WTC11 (cell line): ENCODE measurements around the gene OPCML.

Experiments
- ZNF423 ChIP-seq: fragments of 250-450 bp; sonication (Bioruptor Pico); IDR thresholded peaks from 2 replicates; pipeline ENCODE4 v2.1.2; 2022; ENCODE audit warnings: mild to moderate bottlenecking, moderate library complexity
- TF ChIP-seq, protein P1 (sequence below): fragments of 250-450 bp; sonication (Bioruptor Pico); IDR thresholded peaks from 2 replicates; pipeline ENCODE4 v1.9.0; 2021; ENCODE audit warnings: mild to moderate bottlenecking
- TF ChIP-seq, protein P2 (sequence below): fragments of 200-600 bp; IDR thresholded peaks from 2 replicates; pipeline ENCODE4 v1.8.0; 2022; ENCODE audit warnings: antibody characterized with exemption
- TF ChIP-seq, protein P3 (sequence below): sonication (generic); formaldehyde crosslinking; IDR thresholded peaks from 2 replicates; pipeline ENCODE4 v1.8.1; 2022; ENCODE audit warnings: mild to moderate bottlenecking, moderate library complexity, missing genetic modification reagents

DNA sequence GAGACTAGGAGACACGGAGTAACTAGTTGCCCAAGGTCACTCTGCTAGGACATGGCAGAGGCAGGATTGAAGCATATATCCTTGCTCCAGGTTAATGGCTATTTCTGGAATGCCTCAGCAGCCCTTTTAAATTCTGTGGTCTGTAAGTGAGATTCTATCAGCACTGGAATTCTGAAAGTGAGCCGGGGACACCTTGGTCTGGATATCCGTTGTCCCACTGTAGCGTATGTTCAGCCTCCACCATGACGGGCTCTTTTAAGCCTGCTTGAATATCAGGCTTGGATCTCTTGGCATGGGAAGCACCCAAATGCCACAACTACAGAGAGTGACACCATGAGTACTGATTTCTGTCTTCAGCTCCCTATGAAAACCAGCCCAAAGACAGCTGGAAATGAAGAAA lies 254.4 kb downstream of the OPCML start:
- TF ChIP-seq ZNF423: no peak
- TF ChIP-seq, protein P1, sequence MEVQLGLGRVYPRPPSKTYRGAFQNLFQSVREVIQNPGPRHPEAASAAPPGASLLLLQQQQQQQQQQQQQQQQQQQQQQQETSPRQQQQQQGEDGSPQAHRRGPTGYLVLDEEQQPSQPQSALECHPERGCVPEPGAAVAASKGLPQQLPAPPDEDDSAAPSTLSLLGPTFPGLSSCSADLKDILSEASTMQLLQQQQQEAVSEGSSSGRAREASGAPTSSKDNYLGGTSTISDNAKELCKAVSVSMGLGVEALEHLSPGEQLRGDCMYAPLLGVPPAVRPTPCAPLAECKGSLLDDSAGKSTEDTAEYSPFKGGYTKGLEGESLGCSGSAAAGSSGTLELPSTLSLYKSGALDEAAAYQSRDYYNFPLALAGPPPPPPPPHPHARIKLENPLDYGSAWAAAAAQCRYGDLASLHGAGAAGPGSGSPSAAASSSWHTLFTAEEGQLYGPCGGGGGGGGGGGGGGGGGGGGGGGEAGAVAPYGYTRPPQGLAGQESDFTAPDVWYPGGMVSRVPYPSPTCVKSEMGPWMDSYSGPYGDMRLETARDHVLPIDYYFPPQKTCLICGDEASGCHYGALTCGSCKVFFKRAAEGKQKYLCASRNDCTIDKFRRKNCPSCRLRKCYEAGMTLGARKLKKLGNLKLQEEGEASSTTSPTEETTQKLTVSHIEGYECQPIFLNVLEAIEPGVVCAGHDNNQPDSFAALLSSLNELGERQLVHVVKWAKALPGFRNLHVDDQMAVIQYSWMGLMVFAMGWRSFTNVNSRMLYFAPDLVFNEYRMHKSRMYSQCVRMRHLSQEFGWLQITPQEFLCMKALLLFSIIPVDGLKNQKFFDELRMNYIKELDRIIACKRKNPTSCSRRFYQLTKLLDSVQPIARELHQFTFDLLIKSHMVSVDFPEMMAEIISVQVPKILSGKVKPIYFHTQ (CRISPR knock-in tag): no peak
- TF ChIP-seq, protein P2, sequence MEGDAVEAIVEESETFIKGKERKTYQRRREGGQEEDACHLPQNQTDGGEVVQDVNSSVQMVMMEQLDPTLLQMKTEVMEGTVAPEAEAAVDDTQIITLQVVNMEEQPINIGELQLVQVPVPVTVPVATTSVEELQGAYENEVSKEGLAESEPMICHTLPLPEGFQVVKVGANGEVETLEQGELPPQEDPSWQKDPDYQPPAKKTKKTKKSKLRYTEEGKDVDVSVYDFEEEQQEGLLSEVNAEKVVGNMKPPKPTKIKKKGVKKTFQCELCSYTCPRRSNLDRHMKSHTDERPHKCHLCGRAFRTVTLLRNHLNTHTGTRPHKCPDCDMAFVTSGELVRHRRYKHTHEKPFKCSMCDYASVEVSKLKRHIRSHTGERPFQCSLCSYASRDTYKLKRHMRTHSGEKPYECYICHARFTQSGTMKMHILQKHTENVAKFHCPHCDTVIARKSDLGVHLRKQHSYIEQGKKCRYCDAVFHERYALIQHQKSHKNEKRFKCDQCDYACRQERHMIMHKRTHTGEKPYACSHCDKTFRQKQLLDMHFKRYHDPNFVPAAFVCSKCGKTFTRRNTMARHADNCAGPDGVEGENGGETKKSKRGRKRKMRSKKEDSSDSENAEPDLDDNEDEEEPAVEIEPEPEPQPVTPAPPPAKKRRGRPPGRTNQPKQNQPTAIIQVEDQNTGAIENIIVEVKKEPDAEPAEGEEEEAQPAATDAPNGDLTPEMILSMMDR: no peak
- TF ChIP-seq, protein P3, sequence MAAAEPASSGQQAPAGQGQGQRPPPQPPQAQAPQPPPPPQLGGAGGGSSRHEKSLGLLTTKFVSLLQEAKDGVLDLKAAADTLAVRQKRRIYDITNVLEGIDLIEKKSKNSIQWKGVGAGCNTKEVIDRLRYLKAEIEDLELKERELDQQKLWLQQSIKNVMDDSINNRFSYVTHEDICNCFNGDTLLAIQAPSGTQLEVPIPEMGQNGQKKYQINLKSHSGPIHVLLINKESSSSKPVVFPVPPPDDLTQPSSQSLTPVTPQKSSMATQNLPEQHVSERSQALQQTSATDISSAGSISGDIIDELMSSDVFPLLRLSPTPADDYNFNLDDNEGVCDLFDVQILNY: no peak
